Mucosa of stomach (tissue), 1 donor: ENCODE data around the gene IGSF9.

ENCODE experiments used
- H3K27me3 ChIP-seq: one replicate; pipeline ENCODE4 v1.7.0; 2013; ENCODE audit warnings: mild to moderate bottlenecking, low read length; ENCODE audit not compliant: control insufficient read depth, insufficient read depth
- H3K36me3 ChIP-seq: one replicate; pipeline ENCODE4 v1.7.0; 2013; ENCODE audit warnings: low read length; ENCODE audit not compliant: control insufficient read depth, insufficient read depth
- H3K4me1 ChIP-seq: one replicate; pipeline ENCODE4 v1.7.0; 2013; ENCODE audit warnings: mild to moderate bottlenecking, low read length; ENCODE audit not compliant: control insufficient read depth, insufficient read depth
- H3K4me3 ChIP-seq: one replicate; pipeline ENCODE4 v1.7.0; 2013; ENCODE audit warnings: low read length
- H3K9ac ChIP-seq: one replicate; pipeline ENCODE4 v1.7.0; 2013; ENCODE audit warnings: mild to moderate bottlenecking, low read length, moderate library complexity
- H3K9me3 ChIP-seq: one replicate; pipeline ENCODE4 v1.7.0; 2013; ENCODE audit warnings: mild to moderate bottlenecking, low read length, moderate library complexity; ENCODE audit not compliant: control insufficient read depth
- donor health status: Pancreatic carcinoma.

IGSF9 gene

GRCh38 chr1:159940006-159940620 is 5.3 kb downstream of the IGSF9 start:
- H3K9me3 ChIP-seq = no peaks in the 10 kb centered on the region
- H3K9ac ChIP-seq = no peak overlapping the region
- H3K36me3 ChIP-seq = no peaks in the 10 kb centered on the region
- H3K4me3 ChIP-seq = no peak overlapping the region
- H3K4me1 ChIP-seq = peaks cover 82% of the 10 kb centered on the region
- no peaks in the 10 kb centered on the region for H3K27me3 ChIP-seq

- H3K4me3 ChIP-seq = no peak overlapping the region
- H3K4me1 ChIP-seq = peaks cover 82% of the 10 kb centered on the region
- H3K27me3 ChIP-seq = no peaks in the 10 kb centered on the region
- no peaks in the 10 kb centered on the region for H3K9me3 ChIP-seq
- H3K36me3 ChIP-seq = no peaks in the 10 kb centered on the region
- no peak overlapping the region for H3K9ac ChIP-seq
These were observed 5.8 kb downstream of the IGSF9 start for GRCh38 chr1:159939678-159940002.

GRCh38 chr1:159938905-159939677 is 6.3 kb downstream of the IGSF9 start:
- peaks cover 79% of the 10 kb centered on the region for H3K4me1 ChIP-seq
- peak overlapping the region; percentile 38 for H3K9ac ChIP-seq

GRCh38 chr1:159938211-159938852 is 7.1 kb downstream of the IGSF9 start:
- Histone ChIP-seq H3K9ac (peak overlapping the region; percentile 38), H3K4me3 (peak overlapping the region; percentile 10), H3K9me3 (no peaks in the 10 kb centered on the region), H3K4me1 (peaks cover 71% of the 10 kb centered on the region), H3K36me3 (no peaks in the 10 kb centered on the region), H3K27me3 (no peaks in the 10 kb centered on the region)

More at GRCh38 chr1:159938905-159939677, 6.3 kb downstream of the IGSF9 start:
- Histone ChIP-seq H3K36me3 (no peaks in the 10 kb centered on the region), H3K27me3 (no peaks in the 10 kb centered on the region), H3K4me3 (no peak overlapping the region), H3K9me3 (no peaks in the 10 kb centered on the region)

GRCh38 chr1:159937054-159937750 is 8.2 kb downstream of the IGSF9 start:
- peaks cover 66% of the 10 kb centered on the region for H3K4me1 ChIP-seq
- no peaks in the 10 kb centered on the region for H3K9me3 ChIP-seq
- no peaks in the 10 kb centered on the region for H3K27me3 ChIP-seq
- no peaks in the 10 kb centered on the region for H3K36me3 ChIP-seq
- H3K9ac ChIP-seq = peak overlapping the region; percentile 38
- peak overlapping the region; percentile 10 for H3K4me3 ChIP-seq

- Histone ChIP-seq H3K4me1 (peaks cover 58% of the 10 kb centered on the region), H3K27me3 (no peaks in the 10 kb centered on the region), H3K4me3 (no peak overlapping the region), H3K9me3 (no peaks in the 10 kb centered on the region), H3K36me3 (no peaks in the 10 kb centered on the region), H3K9ac (peak overlapping the region; percentile 38)
These were observed 9.0 kb downstream of the IGSF9 start for GRCh38 chr1:159936273-159936904.

GRCh38 chr1:159935719-159936272 is 9.6 kb downstream of the IGSF9 start:
- Histone ChIP-seq H3K9ac (peak overlapping the region; percentile 32), H3K4me3 (no peak overlapping the region), H3K36me3 (no peaks in the 10 kb centered on the region), H3K4me1 (peaks cover 52% of the 10 kb centered on the region), H3K27me3 (no peaks in the 10 kb centered on the region), H3K9me3 (no peaks in the 10 kb centered on the region)

GRCh38 chr1:159935305-159935704 is 10.1 kb downstream of the IGSF9 start:
- Histone ChIP-seq H3K36me3 (no peaks in the 10 kb centered on the region), H3K9ac (no peak overlapping the region), H3K4me1 (peaks cover 47% of the 10 kb centered on the region), H3K9me3 (no peaks in the 10 kb centered on the region), H3K27me3 (no peaks in the 10 kb centered on the region), H3K4me3 (no peak overlapping the region)

GRCh38 chr1:159934136-159935039 is 11.0 kb downstream of the IGSF9 start:
- H3K27me3 ChIP-seq = no peaks in the 10 kb centered on the region
- H3K9me3 ChIP-seq = no peaks in the 10 kb centered on the region
- H3K4me1 ChIP-seq = peaks cover 44% of the 10 kb centered on the region
- no peak overlapping the region for H3K4me3 ChIP-seq
- no peak overlapping the region for H3K9ac ChIP-seq
- no peaks in the 10 kb centered on the region for H3K36me3 ChIP-seq

- Histone ChIP-seq H3K36me3 (no peaks in the 10 kb centered on the region), H3K4me1 (peaks cover 34% of the 10 kb centered on the region), H3K4me3 (no peak overlapping the region), H3K9me3 (no peaks in the 10 kb centered on the region), H3K27me3 (no peaks in the 10 kb centered on the region), H3K9ac (no peak overlapping the region)
These were observed 12.1 kb downstream of the IGSF9 start for GRCh38 chr1:159933347-159933746.
